Tibial artery (tissue), 4 donors: ENCODE measurements around the gene ABR.

Experiments
- DNase-seq, 2 donors: peaks; one replicate each; pipeline ENCODE4 v3.0.0-alpha.2; 2019
- H3K27ac ChIP-seq, 2 donors: fragments of 200-600 bp; sonication (generic) in 1 of 2; 1 replicate in 1 of 2; 2 replicates in 1 of 2; pipeline ENCODE4 v1.5.1; 2018 to 2019; ENCODE audit warnings: mild to moderate bottlenecking in 1 of 2
- H3K27me3 ChIP-seq, 2 donors: fragments of 200-600 bp; sonication (generic) in 1 of 2; one replicate each; pipeline versions ENCODE4 v1.5.1 to v1.6.0; 2016 to 2019
- H3K36me3 ChIP-seq, 3 donors: fragments of 200-600 bp; sonication (generic) in 2 of 3; one replicate each; pipeline ENCODE4 v1.5.1; 2016 to 2019; ENCODE audit warnings: mild to moderate bottlenecking in 2 of 3
- H3K4me1 ChIP-seq, 4 donors: fragments of 200-600 bp; sonication (generic) in 2 of 4; 1 replicate in 3 of 4; 2 replicates in 1 of 4; pipeline ENCODE4 v1.5.1; 2016 to 2019
- H3K4me3 ChIP-seq, 2 donors: fragments of 200-600 bp; sonication (generic) in 1 of 2; 1 replicate in 1 of 2; 2 replicates in 1 of 2; pipeline ENCODE4 v1.5.1; 2018 to 2019; ENCODE audit warnings: mild to moderate bottlenecking in 2 of 2
- H3K9me3 ChIP-seq, 3 donors: fragments of 200-600 bp; sonication (generic) in 1 of 3; one replicate each; pipeline ENCODE4 v1.5.1; 2016 to 2019
- intact Hi-C: fragments of 100-400 bp; cut with DNase I; formaldehyde crosslinking; loops from one replicate; pipeline ENCODE4 v1.15.0; 2023; ENCODE audit warnings: low total_unique reads
- TF ChIP-seq, protein P1 (sequence below), 2 experiments: fragments of 200-600 bp in 1 of 2; fragments of 450-650 bp in 1 of 2; IDR thresholded peaks; one replicate each; pipeline ENCODE4 v1.5.1; 2017 to 2019; ENCODE audit warnings: antibody characterized with exemption in 2 of 2, mild to moderate bottlenecking in 1 of 2, moderate library complexity in 1 of 2

Gene ABR

DNA sequence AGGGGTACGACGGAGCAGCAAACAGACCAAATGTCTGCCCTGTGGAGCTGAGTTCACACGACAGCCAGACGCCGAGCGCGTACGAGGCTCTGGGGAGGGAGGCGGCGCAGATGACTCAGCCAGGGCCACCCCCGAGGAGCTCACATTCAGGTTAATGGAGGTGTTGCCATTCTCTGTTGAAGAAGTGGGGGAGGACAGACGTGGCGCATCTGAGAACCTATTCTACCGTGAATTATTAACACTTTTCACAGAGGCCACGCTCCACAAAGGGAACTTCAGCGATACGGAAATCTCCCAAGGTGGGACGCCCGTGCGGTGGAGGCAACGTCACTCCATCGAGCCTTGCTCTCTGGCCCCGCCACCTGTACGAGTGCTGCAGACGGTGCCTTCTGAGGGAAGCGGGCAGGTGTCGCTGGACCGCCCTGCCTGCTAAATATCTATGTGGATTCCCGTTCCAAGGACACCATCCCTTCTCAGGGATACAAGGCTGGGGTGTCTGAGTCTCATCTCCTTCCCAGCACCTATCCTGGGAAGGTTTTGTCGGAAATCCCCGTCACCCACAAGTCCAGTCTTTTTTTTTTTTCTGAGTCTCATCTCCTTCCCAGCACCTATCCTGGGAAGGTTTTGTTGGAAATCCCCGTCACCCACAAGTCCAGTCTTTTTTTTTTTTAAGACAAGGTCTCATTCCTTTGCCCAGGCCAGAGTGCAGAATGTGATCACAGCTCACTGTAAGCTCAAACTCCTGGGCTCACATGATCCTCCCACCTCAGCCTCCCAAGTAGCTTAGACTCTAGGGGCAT, 19.0 kb downstream of the ABR start:
- Histone ChIP-seq H3K9me3 (no peaks in the 10 kb centered on the region), H3K27ac (no peak overlapping the region), H3K36me3 (peaks cover 0 to 3% (median 1%) of the 10 kb centered on the region in 3 donors), H3K27me3 (no peaks in the 10 kb centered on the region), H3K4me1 (no peaks in the 10 kb centered on the region), H3K4me3 (no peak overlapping the region)
- TF ChIP-seq, protein P1, sequence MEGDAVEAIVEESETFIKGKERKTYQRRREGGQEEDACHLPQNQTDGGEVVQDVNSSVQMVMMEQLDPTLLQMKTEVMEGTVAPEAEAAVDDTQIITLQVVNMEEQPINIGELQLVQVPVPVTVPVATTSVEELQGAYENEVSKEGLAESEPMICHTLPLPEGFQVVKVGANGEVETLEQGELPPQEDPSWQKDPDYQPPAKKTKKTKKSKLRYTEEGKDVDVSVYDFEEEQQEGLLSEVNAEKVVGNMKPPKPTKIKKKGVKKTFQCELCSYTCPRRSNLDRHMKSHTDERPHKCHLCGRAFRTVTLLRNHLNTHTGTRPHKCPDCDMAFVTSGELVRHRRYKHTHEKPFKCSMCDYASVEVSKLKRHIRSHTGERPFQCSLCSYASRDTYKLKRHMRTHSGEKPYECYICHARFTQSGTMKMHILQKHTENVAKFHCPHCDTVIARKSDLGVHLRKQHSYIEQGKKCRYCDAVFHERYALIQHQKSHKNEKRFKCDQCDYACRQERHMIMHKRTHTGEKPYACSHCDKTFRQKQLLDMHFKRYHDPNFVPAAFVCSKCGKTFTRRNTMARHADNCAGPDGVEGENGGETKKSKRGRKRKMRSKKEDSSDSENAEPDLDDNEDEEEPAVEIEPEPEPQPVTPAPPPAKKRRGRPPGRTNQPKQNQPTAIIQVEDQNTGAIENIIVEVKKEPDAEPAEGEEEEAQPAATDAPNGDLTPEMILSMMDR (IDR thresholded peaks at IDR 0.05): no peak
- intact Hi-C loops: no loop called here
- no peak for DNase-seq

DNA sequence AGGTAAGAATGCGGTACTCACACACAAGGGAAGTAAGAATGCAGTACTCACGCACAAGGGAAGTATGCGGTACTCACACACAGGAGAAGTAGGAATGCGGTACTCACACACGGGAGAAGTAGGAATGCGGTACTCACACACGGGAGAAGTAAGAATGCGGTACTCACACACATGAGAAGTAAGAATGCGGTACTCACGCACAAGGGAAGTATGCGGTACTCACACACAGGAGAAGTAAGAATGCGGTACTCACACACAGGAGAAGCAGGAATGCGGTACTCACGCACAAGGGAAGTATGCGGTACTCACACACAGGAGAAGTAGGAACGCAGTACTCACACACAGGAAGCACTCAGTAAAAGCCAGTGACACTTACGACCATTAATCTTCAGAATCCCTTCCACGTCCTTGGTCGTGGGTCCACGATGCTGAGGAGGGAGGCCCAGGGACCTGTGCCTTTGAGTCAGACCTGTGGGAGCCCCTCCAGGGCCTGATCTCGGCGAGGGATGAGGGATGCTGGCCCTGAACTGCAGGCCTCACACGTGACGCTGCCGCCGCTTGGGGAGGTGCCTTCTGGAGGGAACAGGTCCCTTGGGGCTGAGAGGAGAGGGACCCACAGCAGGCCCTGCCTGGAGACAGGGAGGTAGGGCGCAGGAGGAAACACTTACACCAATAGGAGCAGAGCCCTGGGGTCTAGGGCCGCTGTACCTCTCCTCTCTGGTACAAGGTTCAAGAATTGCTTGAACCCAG, 20.2 kb downstream of the ABR start:
- peaks cover 0 to 3% (median 0%) of the 10 kb centered on the region in 3 donors for H3K36me3 ChIP-seq
- H3K4me1 ChIP-seq: peaks cover 0 to 4% (median 0%) of the 10 kb centered on the region in 4 donors
- TF ChIP-seq, protein P1 (IDR thresholded peaks at IDR 0.05): no peak
- no peak overlapping the region for H3K4me3 ChIP-seq
- H3K27me3 ChIP-seq: no peaks in the 10 kb centered on the region
- H3K9me3 ChIP-seq: no peaks in the 10 kb centered on the region
- intact Hi-C loops: no loop called here
- DNase-seq: no peak
- no peak overlapping the region for H3K27ac ChIP-seq

DNA sequence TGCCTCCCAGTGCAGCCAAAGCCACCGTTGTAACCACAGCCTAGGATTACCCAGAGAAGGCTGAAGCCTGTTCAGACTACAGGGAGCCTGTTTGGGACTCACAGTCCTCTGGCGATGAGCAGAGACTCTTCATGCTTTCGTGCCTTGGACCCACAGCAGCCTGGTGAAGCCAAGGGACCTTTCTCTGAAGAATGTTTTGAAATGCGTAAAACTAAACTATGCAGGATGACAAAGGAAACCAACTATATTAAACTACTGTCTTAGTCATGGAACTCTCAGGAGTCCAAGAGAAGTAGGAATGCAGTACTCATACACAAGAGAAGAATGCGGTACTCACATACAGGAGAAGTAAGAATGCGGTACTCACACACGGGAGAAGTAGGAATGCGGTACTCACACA, 20.9 kb downstream of the ABR start:
- H3K27me3 ChIP-seq: no peaks in the 10 kb centered on the region
- DNase-seq: no peak
- H3K27ac ChIP-seq: no peak overlapping the region
- intact Hi-C loops: no loop called here
- peaks cover 0 to 3% (median 0%) of the 10 kb centered on the region in 3 donors for H3K36me3 ChIP-seq
- no peaks in the 10 kb centered on the region for H3K9me3 ChIP-seq
- H3K4me1 ChIP-seq: peaks cover 0 to 11% (median 3%) of the 10 kb centered on the region in 4 donors
- H3K4me3 ChIP-seq: no peak overlapping the region
- TF ChIP-seq, protein P1 (IDR thresholded peaks at IDR 0.05): no peak

DNA sequence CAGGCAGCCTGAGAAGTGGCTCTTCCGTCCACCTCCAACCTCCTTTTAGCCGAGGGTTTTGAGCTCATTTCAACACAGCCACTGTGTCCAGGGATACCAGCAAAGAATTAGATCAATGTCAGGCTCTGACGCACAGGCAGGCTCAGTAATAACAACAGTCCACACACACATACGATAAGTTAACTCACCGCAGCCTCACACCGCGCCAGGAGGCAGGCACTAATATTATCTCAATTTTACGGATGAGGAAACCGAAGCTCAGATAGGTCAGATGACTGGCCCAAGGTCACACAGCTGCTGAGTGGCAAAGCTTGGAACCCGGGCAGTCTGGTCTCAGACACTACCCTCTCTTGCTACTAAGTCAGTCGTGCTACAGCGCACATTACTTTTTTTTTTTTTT, 22.9 kb downstream of the ABR start:
- peaks cover 0 to 3% (median 0%) of the 10 kb centered on the region in 3 donors for H3K36me3 ChIP-seq
- TF ChIP-seq, protein P1 (IDR thresholded peaks at IDR 0.05): no peak
- H3K4me3 ChIP-seq: no peak overlapping the region
- no peak for DNase-seq
- H3K9me3 ChIP-seq: no peaks in the 10 kb centered on the region
- H3K27me3 ChIP-seq: no peaks in the 10 kb centered on the region
- H3K4me1 ChIP-seq: peaks cover 0 to 12% (median 4%) of the 10 kb centered on the region in 4 donors
- no peak overlapping the region for H3K27ac ChIP-seq
- intact Hi-C loops: no loop called here

DNA sequence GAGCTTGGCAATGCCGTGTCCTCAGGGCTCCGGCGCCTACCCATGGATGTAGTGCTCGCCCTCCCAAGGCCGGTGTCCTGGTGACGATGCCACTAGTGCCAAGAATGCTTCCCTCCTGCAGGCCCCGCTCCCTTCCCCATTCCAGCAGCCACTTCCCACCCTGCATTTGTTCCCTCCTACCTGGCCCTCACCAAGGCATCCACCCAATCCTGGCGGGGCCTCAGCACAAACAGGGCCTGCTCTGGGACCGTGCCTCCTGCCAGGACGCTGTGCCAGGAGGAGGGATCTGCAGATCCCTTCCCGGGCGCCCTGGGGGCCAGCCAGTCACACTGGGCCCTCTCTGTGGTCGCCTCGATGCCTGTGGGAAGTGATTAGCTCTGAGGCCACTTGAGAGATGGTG, 25.1 kb downstream of the ABR start:
- DNase-seq: peak in 1 of 2 donors; percentile 81
- TF ChIP-seq, protein P1 (IDR thresholded peaks at IDR 0.05): no peak
- Histone ChIP-seq H3K4me1 (peaks cover 0 to 12% (median 4%) of the 10 kb centered on the region in 4 donors), H3K27ac (peak overlapping the region in 1 of 2 donors; percentile 32), H3K9me3 (no peaks in the 10 kb centered on the region), H3K36me3 (peaks cover 0 to 10% (median 1%) of the 10 kb centered on the region in 3 donors), H3K4me3 (no peak overlapping the region), H3K27me3 (no peaks in the 10 kb centered on the region)
- intact Hi-C loops: no loop called here
